GM23338 (cell line): ENCODE data around the gene KRT15. TPM values are rescaled to one million over a fixed set of nuclear protein-coding genes. Genes with fewer than 3 reads are reported as not detected.

Source experiments
- ATAC-seq: fragments of 200-7000 bp; cut with Tn5 transposase; 3 replicates; pipeline ENCODE4 v1.9.1; 2020
- DNase-seq: peaks from one replicate; pipeline ENCODE4 v3.0.0-alpha.2; 2015; ENCODE audit warnings: low spot score
- H2AFZ ChIP-seq: fragments of 200-600 bp; sonication (generic); 2 replicates; pipeline ENCODE4 v1.8.0; 2016; ENCODE audit warnings: antibody characterized with exemption, mild to moderate bottlenecking, moderate library complexity
- H3F3A ChIP-seq: fragments of 200-600 bp; sonication (generic); replicated peaks from 2 replicates; pipeline ENCODE4 v1.8.0; 2017; ENCODE audit warnings: antibody characterized with exemption, mixed run types, low read depth
- H3K27ac ChIP-seq: fragments of 200-600 bp; sonication (generic); 2 replicates; pipeline ENCODE4 v1.6.1; 2016; ENCODE audit warnings: low read depth
- H3K27me3 ChIP-seq: fragments of 200-600 bp; sonication (generic); 2 replicates; pipeline ENCODE4 v1.8.0; 2016; ENCODE audit warnings: mild to moderate bottlenecking, mixed run types, moderate library complexity; ENCODE audit not compliant: insufficient read depth
- H3K36me3 ChIP-seq: fragments of 200-600 bp; sonication (generic); 2 replicates; pipeline ENCODE4 v1.8.0; 2016; ENCODE audit warnings: mild to moderate bottlenecking; ENCODE audit not compliant: insufficient read depth
- H3K4me1 ChIP-seq: fragments of 200-600 bp; sonication (generic); 2 replicates; pipeline ENCODE4 v1.8.0; 2016; ENCODE audit warnings: mild to moderate bottlenecking, moderate library complexity; ENCODE audit not compliant: insufficient read depth
- H3K4me2 ChIP-seq: fragments of 200-600 bp; sonication (generic); 2 replicates; pipeline ENCODE4 v1.7.1; 2017; ENCODE audit warnings: mixed run types
- H3K4me3 ChIP-seq: fragments of 200-600 bp; sonication (generic); 2 replicates; pipeline ENCODE4 v1.6.1; 2016; ENCODE audit warnings: mixed run types
- H3K79me2 ChIP-seq: fragments of 200-600 bp; sonication (generic); replicated peaks from 2 replicates; pipeline ENCODE4 v1.8.0; 2017; ENCODE audit warnings: mild to moderate bottlenecking; ENCODE audit not compliant: insufficient read depth
- H3K9me2 ChIP-seq: fragments of 200-600 bp; sonication (generic); 2 replicates; pipeline ENCODE4 v1.8.0; 2017; ENCODE audit not compliant: insufficient read depth
- H4K20me1 ChIP-seq: fragments of 200-600 bp; sonication (generic); replicated peaks from 2 replicates; pipeline ENCODE4 v1.8.0; 2017; ENCODE audit warnings: mild to moderate bottlenecking; ENCODE audit not compliant: insufficient read depth
- H3K27ac Mint-ChIP-seq: 2 replicates; pipeline ENCODE4 v1.8.0; 2020; ENCODE audit warnings: inconsistent platforms, mild to moderate bottlenecking, moderate library complexity, mixed read lengths
- H3K27me3 Mint-ChIP-seq: 3 replicates; pipeline ENCODE4 v1.8.0; 2022; ENCODE audit warnings: low read depth, mild to moderate bottlenecking, moderate library complexity, mixed read lengths, inconsistent platforms; ENCODE audit not compliant: insufficient read depth, poor library complexity
- H3K36me3 Mint-ChIP-seq: 3 replicates; pipeline ENCODE4 v1.8.0; 2021; ENCODE audit warnings: low read depth, mild to moderate bottlenecking, inconsistent platforms, moderate library complexity, mixed read lengths
- H3K4me1 Mint-ChIP-seq: 3 replicates; pipeline ENCODE4 v1.8.0; 2020; ENCODE audit warnings: mild to moderate bottlenecking, inconsistent platforms, mixed read lengths
- H3K4me3 Mint-ChIP-seq: 3 replicates; pipeline ENCODE4 v1.8.0; 2021; ENCODE audit warnings: moderate library complexity, mild to moderate bottlenecking, inconsistent platforms, mixed read lengths
- H3K9me3 Mint-ChIP-seq: 3 replicates; pipeline ENCODE4 v1.8.0; 2020; ENCODE audit warnings: moderate library complexity, mild to moderate bottlenecking, inconsistent platforms, mixed read lengths
- CREB1 ChIP-seq: fragments of 250-450 bp; sonication (Bioruptor Pico); IDR thresholded peaks from 2 replicates; pipeline ENCODE4 v1.5.0; 2020; ENCODE audit warnings: low read depth, mild to moderate bottlenecking, moderate library complexity
- CTCF ChIP-seq, 2 experiments: fragments of 200-600 bp in 1 of 2; sonication (generic) in 1 of 2; conservative IDR thresholded peaks; 2 replicates each; pipeline versions ENCODE4 v1.5.1 to v1.6.1; 2016 to 2017; ENCODE audit warnings: antibody characterized with exemption in 2 of 2, low read depth in 2 of 2, mild to moderate bottlenecking in 2 of 2, moderate library complexity in 1 of 2
- ETS1 ChIP-seq: IDR thresholded peaks from 2 replicates; pipeline ENCODE4 v1.6.1; 2016; ENCODE audit warnings: antibody characterized with exemption
- EZH2 ChIP-seq: fragments of 200-600 bp; sonication (generic); IDR thresholded peaks from one replicate; pipeline ENCODE4 v1.8.0; 2017; ENCODE audit warnings: antibody characterized with exemption, mild to moderate bottlenecking, low read depth; ENCODE audit not compliant: unreplicated experiment
- EZH2phosphoT487 ChIP-seq: fragments of 200-600 bp; sonication (generic); IDR thresholded peaks from one replicate; pipeline ENCODE4 v1.8.1; 2018; ENCODE audit warnings: antibody characterized with exemption; ENCODE audit not compliant: unreplicated experiment
- JUNB ChIP-seq: IDR thresholded peaks from one replicate; pipeline ENCODE4 v1.6.1; 2016; ENCODE audit warnings: antibody characterized with exemption; ENCODE audit not compliant: unreplicated experiment
- NANOG ChIP-seq: IDR thresholded peaks from 2 replicates; pipeline ENCODE4 v1.6.1; 2016; ENCODE audit warnings: antibody characterized with exemption, borderline replicate concordance
- POLR2AphosphoS5 ChIP-seq: IDR thresholded peaks from 2 replicates; pipeline ENCODE4 v1.6.1; 2016; ENCODE audit warnings: antibody characterized with exemption, low read depth
- REST ChIP-seq: IDR thresholded peaks from one replicate; pipeline ENCODE4 v1.6.1; 2018; ENCODE audit warnings: antibody characterized with exemption; ENCODE audit not compliant: unreplicated experiment
- STAT1 ChIP-seq: IDR thresholded peaks from one replicate; pipeline ENCODE4 v1.6.1; 2016; ENCODE audit warnings: antibody characterized with exemption; ENCODE audit not compliant: unreplicated experiment
- ZNF114 ChIP-seq: fragments of 250-450 bp; sonication (Bioruptor Pico); IDR thresholded peaks from 2 replicates; pipeline ENCODE4 v1.5.0; 2020; ENCODE audit warnings: mild to moderate bottlenecking, moderate library complexity
- ZNF331 ChIP-seq: fragments of 250-450 bp; sonication (Bioruptor Pico); IDR thresholded peaks from 2 replicates; pipeline ENCODE4 v1.5.0; 2020; ENCODE audit warnings: low read depth, mild to moderate bottlenecking, moderate library complexity
- ZNF462 ChIP-seq: fragments of 250-450 bp; sonication (Bioruptor Pico); IDR thresholded peaks from 2 replicates; pipeline ENCODE4 v1.5.0; 2020; ENCODE audit warnings: mild to moderate bottlenecking, moderate library complexity
- polyA plus RNA-seq: library from polyadenylated mRNA; unstranded; fragments of >200 nt; fragmentation: Nextera tagmentation; extraction: Ambion mirVana; gene quantifications from 2 replicates; pipeline ENCODE4 v1.2.1, GENCODE V29; 2016
- total RNA-seq: library from RNA; depleted of rRNA; stranded (reverse); fragments of >200 nt; shearing (Covaris generic); gene quantifications from 2 replicates; pipeline ENCODE4 v1.2.3, GENCODE V29; 2014

The KRT15 gene
- total and polyA plus RNA-seq, 2 experiments from 2014 or later = 0.03 TPM; not detected in 1

- H3K27ac Mint-ChIP-seq = no peak overlapping the region
- Histone ChIP-seq H3K79me2 (no peaks in the 10 kb centered on the region), H4K20me1 (no peaks in the 10 kb centered on the region), H3K4me1 (no peaks in the 10 kb centered on the region), H3K4me2 (no peak overlapping the region), H3K4me3 (no peak overlapping the region), H3F3A (no peaks in the 10 kb centered on the region), H2AFZ (no peak overlapping the region), H3K27me3 (no peaks in the 10 kb centered on the region), H3K9me2 (no peaks in the 10 kb centered on the region; the same call in 1 of the 2 replicates), H3K36me3 (no peaks in the 10 kb centered on the region), H3K27ac (no peak overlapping the region)
- H3K4me1 Mint-ChIP-seq = no peaks in the 10 kb centered on the region
- TF ChIP-seq REST (no peak), ZNF462 (CRISPR knock-in tag) (no peak), POLR2AphosphoS5 (no peak), ZNF331 (CRISPR knock-in tag) (no peak), CTCF (conservative IDR thresholded peaks at IDR 0.05; ENCODE audit: low read depth in 2 of 2) (no peak), STAT1 (no peak), EZH2 (no peak), JUNB (no peak), ZNF114 (no peak), EZH2phosphoT487 (no peak), ETS1 (no peak), CREB1 (CRISPR knock-in tag) (no peak), NANOG (no peak)
- H3K9me3 Mint-ChIP-seq = no peaks in the 10 kb centered on the region
- H3K27me3 Mint-ChIP-seq = peaks cover 4% of the 10 kb centered on the region
- ATAC-seq (no peak), DNase-seq (no peak)
- no peaks in the 10 kb centered on the region for H3K36me3 Mint-ChIP-seq
- H3K4me3 Mint-ChIP-seq = no peak overlapping the region
Observed at GRCh38 chr17:41478237-41478636, 40.5 kb downstream of the KRT15 start.
